Measurements from ENCODE around the gene TBX1. TPM values are rescaled to one million over a fixed set of nuclear protein-coding genes. Genes with fewer than 3 reads are reported as not detected.
A peak's percentile ranks its signal among the peaks of the same experiment; 100 is the strongest.
"Not testable (repeated sequence)": the region's sequence is repeated elsewhere in the genome, so short reads cannot be mapped to it uniquely, and the experiment has no call there.

Gene TBX1
- total RNA-seq, 1 donor from 2014 or later: not detected

DNA sequence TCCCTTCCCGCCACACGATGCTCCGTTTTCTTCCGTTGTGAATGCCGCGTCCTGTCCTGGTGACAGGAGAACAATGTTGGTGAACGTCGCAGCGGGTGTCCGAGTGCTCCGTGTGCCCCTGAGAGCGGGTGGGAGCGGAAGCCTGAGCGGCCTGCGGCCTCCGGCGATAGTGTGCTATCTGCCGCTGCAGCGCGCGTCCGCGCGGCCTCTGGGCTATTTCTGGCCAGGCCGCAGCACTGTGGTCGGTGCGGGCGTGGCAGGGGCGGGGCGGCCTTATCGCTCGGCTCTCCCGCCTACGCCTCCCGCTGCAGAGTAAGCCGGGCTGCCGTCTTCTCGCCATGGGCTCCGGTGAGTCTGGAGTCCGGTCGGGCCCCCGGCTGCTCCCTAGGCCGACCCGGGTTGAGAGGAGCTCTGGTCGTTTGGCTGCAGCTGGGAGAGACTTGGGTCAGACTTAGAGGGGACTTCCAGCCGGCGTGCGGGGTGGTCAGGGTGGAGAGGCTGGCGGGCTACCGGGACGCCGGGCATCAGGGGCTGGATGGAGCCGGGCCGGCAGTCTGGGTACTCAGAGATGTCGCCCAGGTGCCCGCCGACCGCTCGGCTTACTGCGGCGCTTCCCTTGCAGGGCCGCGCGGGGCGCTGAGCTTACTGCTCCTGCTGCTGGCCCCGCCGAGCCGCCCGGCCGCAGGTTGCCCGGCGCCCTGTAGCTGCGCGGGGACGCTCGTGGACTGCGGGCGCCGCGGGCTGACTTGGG is 37.2 kb upstream of the TBX1 start, which contains the start of gene GP1BB:
Gene GP1BB (plus strand): TSS at position 308 of the 751 bp plus-strand sequence. CDS start 31 bp downstream, at position 339.
- H3K27me3 Mint-ChIP-seq: peaks cover 44% of the 10 kb centered on the region
- H3K4me1 Mint-ChIP-seq: peaks cover 17% of the 10 kb centered on the region
- POLR2A ChIA-PET: no interaction called here
- intact Hi-C loops (cut with micrococcal nuclease): no loop called here
- peak within 1 kb of the TSS; percentile 46 for H3K4me3 Mint-ChIP-seq
- no peak for TF ChIP-seq CTCF (IDR thresholded peaks at IDR 0.05)
- no peaks in the 10 kb centered on the region for H3K9me3 Mint-ChIP-seq
- peak; percentile 74 for ATAC-seq (ENCODE audit: low read depth)
- H3K27ac Mint-ChIP-seq: no peak within 1 kb of the TSS
- CTCF ChIA-PET: no interaction called here
- DNase-seq: peak; percentile 40
- no peaks in the 10 kb centered on the region for H3K36me3 Mint-ChIP-seq (ENCODE audit: low read depth)

- Mint-ChIP-seq H3K27me3 (peaks cover 43% of the 10 kb centered on the region), H3K4me3 (peak overlapping the region; percentile 60), H3K36me3 (ENCODE audit: low read depth) (no peaks in the 10 kb centered on the region), H3K4me1 (peaks cover 16% of the 10 kb centered on the region), H3K9me3 (no peaks in the 10 kb centered on the region), H3K27ac (no peak overlapping the region)
- ChIA-PET POLR2A (no interaction called here), CTCF (interaction anchor here (0.7 kb wide), 1 partner anchor 186 kb away, joined by 3 read pairs; no protein-coding TSS in a partner anchor)
- DNase-seq (no peak), ATAC-seq (ENCODE audit: low read depth) (peak; percentile 54)
- no peak for TF ChIP-seq CTCF (IDR thresholded peaks at IDR 0.05)
- intact Hi-C loops (cut with micrococcal nuclease): no loop called here
These were observed 36.4 kb upstream of the TBX1 start for GRCh38 chr22:19723983-19724827.

DNA sequence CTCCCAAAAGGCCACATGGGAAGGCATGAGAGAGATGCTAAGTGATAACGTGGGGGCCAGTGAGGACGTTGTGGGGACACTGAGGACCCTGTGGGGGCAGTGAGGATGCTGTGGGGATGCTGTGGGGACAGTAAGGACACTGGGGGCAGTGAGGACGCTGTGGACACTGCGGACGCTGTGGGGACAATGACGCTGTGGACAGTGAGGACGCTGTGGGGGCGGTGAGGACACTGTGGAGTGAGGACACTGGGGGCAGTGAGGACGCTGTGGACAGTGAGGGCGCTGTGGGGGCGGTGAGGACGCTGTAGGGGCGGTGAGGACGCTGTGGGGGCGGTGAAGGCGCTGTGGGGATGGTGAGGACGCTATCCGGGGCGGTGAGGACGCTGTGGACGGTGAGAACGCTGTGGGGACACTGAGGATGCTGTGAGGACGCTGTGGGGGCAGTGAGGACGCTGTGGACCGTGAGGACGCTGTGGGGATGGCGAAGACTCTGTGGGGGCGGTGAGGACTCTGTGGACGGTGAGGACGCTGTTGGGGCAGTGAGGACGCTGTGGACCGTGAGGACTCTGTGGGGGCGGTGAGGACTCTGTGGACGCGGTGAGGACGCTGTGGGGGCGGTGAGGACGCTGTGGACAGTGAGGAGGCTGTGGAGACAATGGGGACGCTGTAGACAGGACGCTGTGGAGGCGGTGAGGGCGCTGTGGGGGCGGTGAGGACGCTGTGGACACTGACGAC is 35.5 kb upstream of the TBX1 start:
- Mint-ChIP-seq H3K4me3 (peak overlapping the region; percentile 60), H3K27ac (no peak overlapping the region), H3K9me3 (no peaks in the 10 kb centered on the region), H3K36me3 (ENCODE audit: low read depth) (no peaks in the 10 kb centered on the region), H3K27me3 (peaks cover 37% of the 10 kb centered on the region), H3K4me1 (peaks cover 12% of the 10 kb centered on the region)
- CTCF ChIA-PET: no interaction called here
- ATAC-seq (ENCODE audit: low read depth) (no peak), DNase-seq (no peak)
- intact Hi-C loops (cut with micrococcal nuclease): no loop called here
- no peak for TF ChIP-seq CTCF (IDR thresholded peaks at IDR 0.05)
- POLR2A ChIA-PET: no interaction called here

GRCh38 chr22:19726064-19726788 is 34.4 kb upstream of the TBX1 start:
- H3K4me3 Mint-ChIP-seq, DNase-seq: not testable (repeated sequence)
- H3K27me3 Mint-ChIP-seq: peaks cover 29% of the 10 kb centered on the region

More at GRCh38 chr22:19726064-19726788, 34.4 kb upstream of the TBX1 start:
- peaks cover 15% of the 10 kb centered on the region for H3K4me1 Mint-ChIP-seq
- H3K9me3 Mint-ChIP-seq; POLR2A ChIA-PET; intact Hi-C loops (cut with micrococcal nuclease); CTCF ChIA-PET; H3K27ac Mint-ChIP-seq; ATAC-seq (ENCODE audit: low read depth); H3K36me3 Mint-ChIP-seq (ENCODE audit: low read depth): not testable (repeated sequence)
